Thoracic aorta (tissue), 2 donors: ENCODE measurements around the gene PCDHGA6. TPM values are rescaled to one million over a fixed set of nuclear protein-coding genes. Genes with fewer than 3 reads are reported as not detected.
"Not testable (repeated sequence)": the region's sequence is repeated elsewhere in the genome, so short reads cannot be mapped to it uniquely, and the experiment has no call there.

Experiments used
- ATAC-seq: fragments of 150-250 bp; one replicate; pipeline ENCODE4 v1.8.0; 2017; ENCODE audit warnings: low read depth; ENCODE audit not compliant: insufficient number of reproducible peaks, low FRiP score
- DNase-seq: peaks from one replicate; pipeline ENCODE4 v3.0.0-alpha.2; 2020; ENCODE audit warnings: low spot score
- H3K27ac ChIP-seq, 2 donors: fragments of 200-600 bp; sonication (generic); 1 replicate in 1 of 2; 2 replicates in 1 of 2; pipeline ENCODE4 v1.5.1; 2016; ENCODE audit warnings: mild to moderate bottlenecking in 2 of 2, moderate library complexity in 2 of 2
- H3K27me3 ChIP-seq: fragments of 200-600 bp; sonication (generic); replicated peaks from 2 replicates; pipeline ENCODE4 v1.6.0; 2016; ENCODE audit warnings: mild to moderate bottlenecking; ENCODE audit not compliant: insufficient read depth
- H3K36me3 ChIP-seq: fragments of 200-600 bp; sonication (generic); one replicate; pipeline ENCODE4 v1.5.1; 2016
- H3K4me1 ChIP-seq, 2 donors: fragments of 200-600 bp; sonication (generic); 1 replicate in 1 of 2; 2 replicates in 1 of 2; pipeline versions ENCODE4 v1.5.1 to v1.6.0; 2016; ENCODE audit warnings: low read depth in 2 of 2, mild to moderate bottlenecking in 1 of 2; ENCODE audit not compliant: control insufficient read depth in 1 of 2
- H3K4me3 ChIP-seq: fragments of 200-600 bp; sonication (generic); 2 replicates; pipeline ENCODE4 v1.5.1; 2016; ENCODE audit warnings: mild to moderate bottlenecking
- H3K9me3 ChIP-seq: fragments of 200-600 bp; sonication (generic); 2 replicates; pipeline ENCODE4 v1.5.1; 2016
- total RNA-seq, 2 donors: library from RNA; depleted of rRNA; stranded (reverse); fragments of >200 nt; gene quantifications; one replicate each; pipeline versions ENCODE4 v1.1.0 to v1.2.3, GENCODE V29; 2016
- TF ChIP-seq, protein P1 (sequence below): fragments of 200-600 bp; sonication (generic); IDR thresholded peaks from one replicate; pipeline ENCODE4 v1.5.1; 2019; ENCODE audit warnings: antibody characterized with exemption

The PCDHGA6 gene
- total RNA-seq, 2 donors from 2014 or later = 12.0 to 13.1 TPM

DNA sequence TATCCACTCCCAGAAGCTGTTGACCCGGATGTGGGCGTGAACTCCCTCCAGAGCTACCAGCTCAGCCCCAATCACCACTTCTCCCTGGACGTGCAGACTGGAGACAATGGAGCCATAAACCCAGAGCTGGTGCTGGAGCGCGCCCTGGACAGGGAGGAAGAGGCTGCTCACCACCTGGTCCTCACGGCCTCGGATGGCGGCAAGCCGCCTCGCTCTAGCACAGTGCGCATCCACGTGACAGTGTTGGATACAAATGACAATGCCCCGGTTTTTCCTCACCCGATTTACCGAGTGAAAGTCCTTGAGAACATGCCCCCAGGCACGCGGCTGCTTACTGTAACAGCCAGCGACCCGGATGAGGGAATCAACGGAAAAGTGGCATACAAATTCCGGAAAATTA is 19.6 kb downstream of the PCDHGA6 start:
- no peaks in the 10 kb centered on the region for H3K27me3 ChIP-seq
- peak overlapping the region; percentile 23 for H3K4me3 ChIP-seq
- TF ChIP-seq, protein P1, sequence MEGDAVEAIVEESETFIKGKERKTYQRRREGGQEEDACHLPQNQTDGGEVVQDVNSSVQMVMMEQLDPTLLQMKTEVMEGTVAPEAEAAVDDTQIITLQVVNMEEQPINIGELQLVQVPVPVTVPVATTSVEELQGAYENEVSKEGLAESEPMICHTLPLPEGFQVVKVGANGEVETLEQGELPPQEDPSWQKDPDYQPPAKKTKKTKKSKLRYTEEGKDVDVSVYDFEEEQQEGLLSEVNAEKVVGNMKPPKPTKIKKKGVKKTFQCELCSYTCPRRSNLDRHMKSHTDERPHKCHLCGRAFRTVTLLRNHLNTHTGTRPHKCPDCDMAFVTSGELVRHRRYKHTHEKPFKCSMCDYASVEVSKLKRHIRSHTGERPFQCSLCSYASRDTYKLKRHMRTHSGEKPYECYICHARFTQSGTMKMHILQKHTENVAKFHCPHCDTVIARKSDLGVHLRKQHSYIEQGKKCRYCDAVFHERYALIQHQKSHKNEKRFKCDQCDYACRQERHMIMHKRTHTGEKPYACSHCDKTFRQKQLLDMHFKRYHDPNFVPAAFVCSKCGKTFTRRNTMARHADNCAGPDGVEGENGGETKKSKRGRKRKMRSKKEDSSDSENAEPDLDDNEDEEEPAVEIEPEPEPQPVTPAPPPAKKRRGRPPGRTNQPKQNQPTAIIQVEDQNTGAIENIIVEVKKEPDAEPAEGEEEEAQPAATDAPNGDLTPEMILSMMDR = no peak
- ATAC-seq = no peak
- no peak for DNase-seq
- H3K36me3 ChIP-seq = peaks cover 5% of the 10 kb centered on the region
- H3K27ac ChIP-seq = no peak overlapping the region
- no peaks in the 10 kb centered on the region for H3K4me1 ChIP-seq
- peaks cover 93% of the 10 kb centered on the region for H3K9me3 ChIP-seq

DNA sequence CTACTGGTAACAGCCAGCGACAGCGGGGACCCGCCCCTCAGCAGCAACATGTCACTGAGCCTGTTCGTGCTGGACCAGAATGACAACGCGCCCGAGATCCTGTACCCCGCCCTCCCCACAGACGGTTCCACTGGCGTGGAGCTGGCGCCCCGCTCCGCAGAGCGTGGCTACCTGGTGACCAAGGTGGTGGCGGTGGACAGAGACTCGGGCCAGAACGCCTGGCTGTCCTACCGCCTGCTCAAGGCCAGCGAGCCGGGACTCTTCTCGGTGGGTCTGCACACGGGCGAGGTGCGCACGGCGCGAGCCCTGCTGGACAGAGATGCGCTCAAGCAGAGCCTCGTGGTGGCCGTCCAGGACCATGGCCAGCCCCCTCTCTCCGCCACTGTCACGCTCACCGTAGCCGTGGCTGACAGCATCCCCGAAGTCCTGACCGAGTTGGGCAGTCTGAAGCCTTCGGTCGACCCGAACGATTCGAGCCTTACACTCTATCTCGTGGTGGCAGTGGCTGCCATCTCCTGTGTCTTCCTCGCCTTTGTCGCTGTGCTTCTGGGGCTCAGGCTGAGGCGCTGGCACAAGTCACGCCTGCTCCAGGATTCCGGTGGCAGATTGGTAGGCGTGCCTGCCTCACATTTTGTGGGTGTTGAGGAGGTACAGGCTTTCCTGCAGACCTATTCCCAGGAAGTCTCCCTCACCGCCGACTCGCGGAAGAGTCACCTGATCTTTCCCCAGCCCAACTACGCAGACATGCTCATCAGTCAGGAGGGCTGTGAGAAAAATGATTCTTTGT is 20.9 kb downstream of the PCDHGA6 start:
- peaks cover 92% of the 10 kb centered on the region for H3K9me3 ChIP-seq
- not testable (repeated sequence) for H3K4me1 ChIP-seq, H3K4me3 ChIP-seq, H3K27ac ChIP-seq, H3K27me3 ChIP-seq, H3K36me3 ChIP-seq, DNase-seq, ATAC-seq

DNA sequence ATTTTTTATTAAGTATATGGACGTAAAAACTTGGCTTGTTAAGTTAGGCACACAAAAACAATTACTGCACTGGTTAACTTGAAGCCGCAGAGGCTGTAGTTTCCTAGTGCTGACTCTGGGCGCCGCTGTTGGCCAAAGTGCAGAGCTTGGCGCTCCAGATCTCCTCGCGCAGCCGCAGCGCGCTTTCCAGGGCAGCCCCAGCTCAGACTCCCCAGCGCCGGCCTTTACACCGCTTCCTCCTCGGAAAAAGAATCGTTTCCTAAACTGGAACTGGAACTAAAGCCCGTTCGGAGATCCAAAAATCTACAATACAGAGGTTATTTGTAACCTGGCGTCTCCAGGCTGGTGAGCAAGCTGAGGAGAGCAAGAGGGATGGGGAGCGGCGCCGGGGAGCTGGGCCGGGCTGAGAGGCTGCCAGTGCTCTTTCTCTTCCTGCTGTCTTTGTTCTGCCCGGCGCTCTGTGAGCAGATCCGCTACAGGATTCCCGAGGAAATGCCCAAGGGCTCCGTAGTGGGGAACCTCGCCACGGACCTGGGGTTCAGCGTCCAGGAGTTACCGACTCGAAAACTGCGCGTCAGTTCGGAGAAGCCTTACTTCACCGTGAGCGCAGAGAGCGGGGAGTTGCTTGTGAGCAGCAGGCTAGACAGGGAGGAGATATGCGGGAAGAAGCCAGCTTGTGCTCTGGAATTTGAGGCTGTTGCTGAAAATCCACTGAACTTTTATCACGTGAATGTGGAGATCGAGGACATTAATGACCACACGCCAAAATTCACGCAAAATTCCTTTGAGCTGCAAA is 24.3 kb downstream of the PCDHGA6 start, which contains the start of gene PCDHGB5:
Gene PCDHGB5 (plus strand): TSS at position 192 of the 796 bp plus-strand sequence. CDS start 181 bp downstream, at position 373.
- H3K27me3 ChIP-seq, ATAC-seq, H3K36me3 ChIP-seq, H3K4me1 ChIP-seq, H3K27ac ChIP-seq, DNase-seq: not testable (repeated sequence)
- TF ChIP-seq, protein P1 = peak; percentile 29
- H3K4me3 ChIP-seq = peak within 1 kb of the TSS; percentile 47
- H3K9me3 ChIP-seq = peaks cover 88% of the 10 kb centered on the region

DNA sequence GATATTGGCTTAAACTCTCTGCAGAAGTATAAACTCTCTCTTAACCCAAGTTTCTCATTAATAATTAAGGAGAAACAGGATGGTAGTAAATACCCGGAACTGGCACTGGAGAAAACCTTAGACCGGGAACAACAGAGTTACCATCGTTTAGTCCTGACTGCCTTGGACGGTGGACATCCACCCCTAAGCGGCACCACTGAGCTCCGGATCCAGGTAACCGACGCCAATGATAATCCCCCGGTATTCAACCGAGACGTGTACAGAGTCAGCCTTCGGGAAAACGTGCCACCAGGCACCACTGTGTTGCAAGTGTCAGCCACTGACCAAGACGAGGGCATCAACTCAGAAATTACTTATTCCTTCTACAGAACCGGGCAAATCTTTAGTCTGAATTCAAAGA is 24.9 kb downstream of the PCDHGA6 start:
- TF ChIP-seq, protein P1 = no peak
- peaks cover 88% of the 10 kb centered on the region for H3K9me3 ChIP-seq
- no peaks in the 10 kb centered on the region for H3K27me3 ChIP-seq
- ATAC-seq (no peak), DNase-seq (no peak)
- no peak overlapping the region for H3K27ac ChIP-seq
- peak overlapping the region; percentile 33 for H3K4me3 ChIP-seq
- H3K36me3 ChIP-seq = no peaks in the 10 kb centered on the region
- H3K4me1 ChIP-seq = no peaks in the 10 kb centered on the region

DNA sequence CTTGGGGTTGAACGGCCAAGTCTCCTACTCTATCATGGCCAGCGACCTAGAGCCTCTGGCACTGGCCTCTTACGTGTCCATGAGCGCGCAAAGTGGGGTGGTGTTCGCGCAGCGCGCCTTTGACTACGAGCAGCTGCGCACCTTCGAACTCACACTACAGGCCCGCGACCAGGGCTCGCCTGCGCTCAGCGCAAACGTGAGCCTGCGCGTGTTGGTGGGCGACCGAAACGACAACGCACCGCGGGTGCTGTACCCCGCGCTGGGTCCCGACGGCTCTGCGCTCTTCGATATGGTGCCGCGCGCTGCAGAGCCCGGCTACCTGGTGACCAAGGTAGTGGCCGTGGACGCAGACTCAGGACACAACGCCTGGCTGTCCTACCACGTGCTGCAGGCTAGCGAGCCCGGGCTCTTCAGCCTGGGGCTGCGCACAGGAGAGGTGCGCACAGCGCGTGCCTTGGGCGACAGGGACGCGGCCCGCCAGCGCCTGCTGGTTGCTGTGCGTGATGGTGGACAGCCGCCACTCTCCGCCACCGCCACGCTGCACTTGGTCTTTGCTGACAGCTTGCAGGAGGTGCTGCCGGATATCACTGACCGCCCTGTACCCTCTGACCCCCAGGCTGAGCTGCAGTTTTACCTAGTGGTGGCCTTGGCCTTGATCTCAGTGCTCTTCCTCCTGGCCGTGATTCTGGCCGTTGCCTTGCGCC is 26.0 kb downstream of the PCDHGA6 start:
- no peaks in the 10 kb centered on the region for H3K4me1 ChIP-seq
- ATAC-seq (no peak), DNase-seq (no peak)
- peaks cover 88% of the 10 kb centered on the region for H3K9me3 ChIP-seq
- H3K36me3 ChIP-seq = no peaks in the 10 kb centered on the region
- H3K27ac ChIP-seq = no peak overlapping the region
- H3K27me3 ChIP-seq = no peaks in the 10 kb centered on the region
- peak overlapping the region; percentile 24 for H3K4me3 ChIP-seq
- TF ChIP-seq, protein P1 = no peak
